Keratinocyte (primary cell): ENCODE measurements around the gene KSR2. TPM values are rescaled to one million over a fixed set of nuclear protein-coding genes. Genes with fewer than 3 reads are reported as not detected.

Source experiments
- DNase-seq: peaks from one replicate; pipeline ENCODE4 v3.0.0-alpha.2; 2011; ENCODE audit warnings: low read depth, missing footprints, low spot score
- FAIRE-seq: peaks from 2 replicates; lab custom pipeline; 2011; peaks lifted over from hg19 to GRCh38; lab: Jason Lieb, UNC
- H2AFZ ChIP-seq: 2 replicates; pipeline ENCODE4 v1.6.0; 2012; ENCODE audit warnings: low read length, control low read depth, inconsistent platforms; ENCODE audit not compliant: control insufficient read depth
- H3K27ac ChIP-seq: 2 replicates; pipeline ENCODE4 v1.5.1; 2011; ENCODE audit warnings: low read length; ENCODE audit not compliant: control insufficient read depth, insufficient read depth
- H3K27me3 ChIP-seq: 3 replicates; pipeline ENCODE4 v1.6.0; 2011; ENCODE audit warnings: low read length; ENCODE audit not compliant: control insufficient read depth, insufficient read depth; ENCODE audit errors: extremely low read depth
- H3K36me3 ChIP-seq, 2 experiments: 2 replicates in 1 of 2; 3 replicates in 1 of 2; pipeline ENCODE4 v1.5.1; 2011; ENCODE audit warnings: low read length in 2 of 2, mild to moderate bottlenecking in 1 of 2; ENCODE audit not compliant: control insufficient read depth in 2 of 2, insufficient read depth in 2 of 2; ENCODE audit errors: extremely low read depth in 1 of 2
- H3K4me1 ChIP-seq: 3 replicates; pipeline ENCODE4 v1.5.1; 2011; ENCODE audit warnings: low read length; ENCODE audit not compliant: control insufficient read depth, insufficient read depth; ENCODE audit errors: extremely low read depth
- H3K4me2 ChIP-seq: 3 replicates; pipeline ENCODE4 v1.6.0; 2011; ENCODE audit warnings: low read depth, low read length; ENCODE audit not compliant: control insufficient read depth, insufficient read depth; ENCODE audit errors: extremely low read depth
- H3K4me3 ChIP-seq, 3 experiments: fragments of 200-600 bp in 1 of 3; sonication (generic) in 1 of 3; 2 replicates in 2 of 3; 3 replicates in 1 of 3; pipeline ENCODE4 v1.5.1; 2011 to 2016; ENCODE audit warnings: low read length in 3 of 3, mild to moderate bottlenecking in 3 of 3, control low read depth in 2 of 3, inconsistent platforms in 1 of 3, low read depth in 1 of 3, mixed read lengths in 1 of 3, mixed run types in 1 of 3, moderate library complexity in 1 of 3; ENCODE audit not compliant: control insufficient read depth in 2 of 3, insufficient read depth in 2 of 3; ENCODE audit errors: extremely low read depth in 1 of 3
- H3K79me2 ChIP-seq: 2 replicates; pipeline ENCODE4 v1.6.0; 2012; ENCODE audit warnings: low read length; ENCODE audit not compliant: control insufficient read depth, insufficient read depth
- H3K9ac ChIP-seq: 3 replicates; pipeline ENCODE4 v1.6.0; 2011; ENCODE audit warnings: low read length; ENCODE audit not compliant: control insufficient read depth, insufficient read depth; ENCODE audit errors: extremely low read depth
- H3K9me1 ChIP-seq: 3 replicates; pipeline ENCODE4 v1.6.0; 2011; ENCODE audit warnings: low read length; ENCODE audit not compliant: control insufficient read depth, insufficient read depth; ENCODE audit errors: extremely low read depth
- H3K9me3 ChIP-seq: 2 replicates; pipeline ENCODE4 v1.5.1; 2012; ENCODE audit warnings: low read depth, low read length; ENCODE audit not compliant: control insufficient read depth
- H4K20me1 ChIP-seq: 3 replicates; pipeline ENCODE4 v1.6.0; 2011; ENCODE audit warnings: low read length; ENCODE audit not compliant: control insufficient read depth, insufficient read depth; ENCODE audit errors: extremely low read depth
- EZH2 ChIP-seq: IDR thresholded peaks from one replicate; pipeline ENCODE4 v1.6.1; 2012; ENCODE audit warnings: inconsistent platforms, mild to moderate bottlenecking, low read length, moderate library complexity
- dilution Hi-C: fragments of 300-500 bp; cut with MboI; formaldehyde crosslinking; loops from one replicate; pipeline ENCODE4 v1.7.0; 2020; ENCODE audit warnings: low sequenced_read_pairs; ENCODE audit not compliant: extremely low pct_ligation_motif_present
- polyA plus RNA-seq, 5 experiments: library from polyadenylated mRNA; depleted of rRNA in 3 of 5; stranded (reverse) in 3 of 5; stranded (forward) in 1 of 5; unstranded in 1 of 5; fragments of >200 nt; gene quantifications; 1 replicate in 1 of 5; 2 replicates in 3 of 5; 3 replicates in 1 of 5; pipeline versions ENCODE4 v1.2.1 to v1.2.3, GENCODE V29; 2011 to 2012; ENCODE audit warnings: missing spikeins in 2 of 5, low read depth in 1 of 5, low replicate concordance in 1 of 5
- TF ChIP-seq, protein P1 (sequence below), 3 experiments: IDR thresholded peaks in 1 of 3; conservative IDR thresholded peaks in 1 of 3; optimal IDR thresholded peaks in 1 of 3; 2 replicates in 2 of 3; 3 replicates in 1 of 3; pipeline versions ENCODE3 to v1.5.1; 2011; ENCODE audit warnings: low read length in 3 of 3, mild to moderate bottlenecking in 3 of 3, moderate library complexity in 2 of 3, control low read depth in 1 of 3, inconsistent platforms in 1 of 3; ENCODE audit not compliant: insufficient read depth in 2 of 3; ENCODE audit errors: extremely low read depth in 1 of 3

Gene KSR2
- polyA plus RNA-seq, 1 donor (not counting 4 experiments of a cell fraction or from before 2014, with no cell fraction given): 0.01 TPM

DNA sequence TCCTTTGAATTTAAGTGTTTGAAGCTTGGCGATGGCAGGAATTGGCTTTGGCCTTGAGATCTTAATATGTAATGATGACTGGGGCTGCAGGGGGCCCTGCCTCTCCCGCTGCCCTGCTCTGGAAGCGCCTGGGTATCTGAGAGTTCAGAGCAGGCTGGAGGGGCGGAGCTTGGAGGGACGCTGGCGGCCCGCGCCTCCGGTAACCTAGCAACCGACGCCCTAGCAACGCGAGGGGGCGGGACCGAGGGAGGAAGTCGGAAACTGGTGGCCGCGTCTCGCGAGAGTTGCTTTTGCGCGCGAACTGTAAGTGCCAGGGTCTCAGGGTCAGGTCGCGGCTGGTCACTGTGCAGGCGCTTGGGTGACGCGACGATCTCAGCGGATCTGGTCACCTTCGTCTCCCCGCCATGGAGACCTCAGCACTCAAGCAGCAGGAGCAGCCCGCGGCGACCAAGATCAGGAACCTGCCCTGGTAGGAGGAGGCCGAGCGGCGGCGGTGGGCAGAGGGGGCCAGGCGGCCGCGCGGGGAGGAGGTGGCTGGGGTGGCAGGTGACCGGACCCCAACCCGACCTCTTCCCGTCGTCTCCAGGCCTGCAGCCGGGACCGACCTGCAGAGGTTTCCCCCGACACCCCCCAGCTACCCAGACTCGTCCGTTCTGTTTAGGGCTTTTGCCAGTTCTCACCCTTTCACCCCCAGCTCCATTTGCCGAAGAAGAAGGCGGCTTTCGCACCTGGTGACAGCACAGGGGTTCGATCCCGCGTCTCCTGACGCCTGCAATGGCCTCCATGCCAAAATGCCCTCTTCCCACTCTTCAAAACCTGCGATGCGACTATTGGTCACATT lies 47.9 kb upstream of the KSR2 start, which contains the start of gene RFC5:
RFC5 (plus strand) TSS at position 280 of the 841 bp plus-strand sequence; CDS start at position 405, 125 bp downstream.
- Histone ChIP-seq H3K9me1 (no peaks in the 10 kb centered on the region), H3K79me2 (peaks cover 18% of the 10 kb centered on the region), H3K27ac (peak within 1 kb of the TSS; percentile 79), H3K36me3 (peaks cover 3 to 5% of the 10 kb centered on the region in 2 experiments), H3K9me3 (no peaks in the 10 kb centered on the region), H3K4me2 (peak within 1 kb of the TSS; percentile 93), H3K4me1 (peaks cover 15% of the 10 kb centered on the region), H3K9ac (peak within 1 kb of the TSS; percentile 89), H3K27me3 (no peaks in the 10 kb centered on the region), H4K20me1 (no peaks in the 10 kb centered on the region), H3K4me3 (peak within 1 kb of the TSS; percentile 87 to 91 (median 90)), H2AFZ (peak within 1 kb of the TSS; percentile 98)
- dilution Hi-C loops: no loop called here
- TF ChIP-seq, protein P1, sequence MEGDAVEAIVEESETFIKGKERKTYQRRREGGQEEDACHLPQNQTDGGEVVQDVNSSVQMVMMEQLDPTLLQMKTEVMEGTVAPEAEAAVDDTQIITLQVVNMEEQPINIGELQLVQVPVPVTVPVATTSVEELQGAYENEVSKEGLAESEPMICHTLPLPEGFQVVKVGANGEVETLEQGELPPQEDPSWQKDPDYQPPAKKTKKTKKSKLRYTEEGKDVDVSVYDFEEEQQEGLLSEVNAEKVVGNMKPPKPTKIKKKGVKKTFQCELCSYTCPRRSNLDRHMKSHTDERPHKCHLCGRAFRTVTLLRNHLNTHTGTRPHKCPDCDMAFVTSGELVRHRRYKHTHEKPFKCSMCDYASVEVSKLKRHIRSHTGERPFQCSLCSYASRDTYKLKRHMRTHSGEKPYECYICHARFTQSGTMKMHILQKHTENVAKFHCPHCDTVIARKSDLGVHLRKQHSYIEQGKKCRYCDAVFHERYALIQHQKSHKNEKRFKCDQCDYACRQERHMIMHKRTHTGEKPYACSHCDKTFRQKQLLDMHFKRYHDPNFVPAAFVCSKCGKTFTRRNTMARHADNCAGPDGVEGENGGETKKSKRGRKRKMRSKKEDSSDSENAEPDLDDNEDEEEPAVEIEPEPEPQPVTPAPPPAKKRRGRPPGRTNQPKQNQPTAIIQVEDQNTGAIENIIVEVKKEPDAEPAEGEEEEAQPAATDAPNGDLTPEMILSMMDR (optimal IDR thresholded peaks at IDR 0.05 in 1 of 3, IDR thresholded peaks at IDR 0.05 in 1 of 3, conservative IDR thresholded peaks at IDR 0.05 in 1 of 3; ENCODE audit: extremely low read depth in 1 of 3, insufficient read depth in 2 of 3, low read length in 3 of 3): no peak
- TF ChIP-seq EZH2: no peak
- no peak for FAIRE-seq
- peak; percentile 79 for DNase-seq

DNA sequence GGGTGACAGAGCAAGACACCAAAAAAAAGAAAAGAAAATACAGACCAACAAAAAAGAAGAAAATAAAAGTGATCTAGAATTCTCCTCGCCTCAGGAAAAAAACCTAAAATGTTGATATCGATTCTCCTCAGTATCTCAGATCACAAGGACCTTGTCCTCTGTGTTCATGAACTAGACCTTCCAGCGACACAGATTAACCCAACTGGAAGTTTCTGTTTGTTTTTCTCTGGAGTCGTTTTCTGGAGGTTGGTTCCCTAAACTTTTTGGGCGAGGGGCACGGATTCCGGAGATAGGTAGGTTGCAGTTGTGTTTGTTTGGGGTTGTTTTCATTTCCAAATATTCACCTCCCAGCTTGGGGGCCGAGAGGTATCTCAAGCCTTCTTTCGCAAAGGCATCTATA lies 47.2 kb upstream of the KSR2 start:
- H3K36me3 ChIP-seq: peaks cover 3 to 5% of the 10 kb centered on the region in 2 experiments
- peak overlapping the region in 2 of 3 experiments; percentile 14 to 87 for H3K4me3 ChIP-seq
- H2AFZ ChIP-seq: peak overlapping the region; percentile 79
- no peaks in the 10 kb centered on the region for H4K20me1 ChIP-seq
- no peak for FAIRE-seq
- peaks cover 15% of the 10 kb centered on the region for H3K4me1 ChIP-seq
- no peaks in the 10 kb centered on the region for H3K9me3 ChIP-seq
- DNase-seq: no peak
- TF ChIP-seq, protein P1 (optimal IDR thresholded peaks at IDR 0.05 in 1 of 3, IDR thresholded peaks at IDR 0.05 in 1 of 3, conservative IDR thresholded peaks at IDR 0.05 in 1 of 3; ENCODE audit: extremely low read depth in 1 of 3, insufficient read depth in 2 of 3, low read length in 3 of 3): no peak
- no peak for TF ChIP-seq EZH2
- no peaks in the 10 kb centered on the region for H3K27me3 ChIP-seq
- H3K79me2 ChIP-seq: peaks cover 18% of the 10 kb centered on the region
- no peaks in the 10 kb centered on the region for H3K9me1 ChIP-seq
- dilution Hi-C loops: no loop called here
- H3K9ac ChIP-seq: peak overlapping the region; percentile 89
- no peak overlapping the region for H3K27ac ChIP-seq
- peak overlapping the region; percentile 93 for H3K4me2 ChIP-seq
